T follicular helper cell (primary cell): ENCODE measurements around the gene ITPKB.
A peak's percentile ranks its signal among the peaks of the same experiment; 100 is the strongest.

Source experiments
- DNase-seq: peaks from one replicate; pipeline ENCODE4 v3.0.0-alpha.2; 2020; ENCODE audit warnings: low read depth

Gene ITPKB

DNA sequence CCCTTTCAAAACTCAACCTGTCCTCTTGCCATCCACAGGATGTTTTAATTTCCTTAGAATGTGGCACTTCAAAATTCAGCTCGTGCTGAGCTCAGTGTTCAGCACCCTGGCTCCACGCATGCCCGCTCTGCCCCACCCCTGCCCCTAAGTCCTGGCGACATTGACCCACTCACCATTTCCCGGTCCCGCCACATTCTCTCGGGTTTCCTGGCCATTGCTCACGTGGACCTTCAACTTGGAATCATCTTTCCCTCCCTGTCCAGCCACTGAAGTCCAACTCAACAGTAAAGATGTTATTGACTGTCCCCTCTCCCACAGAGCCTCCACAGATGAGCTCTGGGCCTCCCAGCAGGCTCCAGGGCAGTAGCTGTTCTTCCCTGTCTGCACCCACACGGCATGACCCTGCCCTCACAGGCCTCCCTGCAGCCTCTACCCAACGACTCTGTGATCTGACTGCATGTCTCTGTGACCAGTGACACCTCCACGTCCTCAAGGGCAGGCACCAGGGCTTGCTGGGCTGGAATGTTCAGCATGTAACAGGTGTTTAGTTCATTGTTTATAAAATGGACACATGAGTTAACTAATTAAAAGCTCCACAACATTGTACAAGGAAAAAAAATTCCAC is 53.8 kb downstream of the ITPKB start:
- no peak for DNase-seq

DNA sequence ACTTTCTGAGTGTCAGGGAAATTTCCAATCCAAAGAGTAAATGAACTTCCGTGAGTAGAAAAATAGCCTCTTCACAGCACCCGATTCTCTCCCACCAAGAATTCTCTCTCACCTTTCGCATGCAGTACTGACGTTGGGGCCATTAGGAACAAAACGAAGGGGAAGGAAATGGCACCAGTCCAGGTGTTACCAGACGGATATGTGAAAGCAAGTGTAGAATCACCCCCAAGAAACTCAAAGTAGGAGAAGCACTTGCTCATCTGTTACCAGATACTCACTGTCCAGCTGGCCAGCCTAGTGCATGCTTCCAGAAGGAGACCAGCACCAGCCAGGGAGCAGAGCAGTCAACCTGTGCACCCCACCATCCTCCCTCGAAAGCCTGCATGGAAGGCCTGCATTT is 55.1 kb downstream of the ITPKB start:
- no peak for DNase-seq

DNA sequence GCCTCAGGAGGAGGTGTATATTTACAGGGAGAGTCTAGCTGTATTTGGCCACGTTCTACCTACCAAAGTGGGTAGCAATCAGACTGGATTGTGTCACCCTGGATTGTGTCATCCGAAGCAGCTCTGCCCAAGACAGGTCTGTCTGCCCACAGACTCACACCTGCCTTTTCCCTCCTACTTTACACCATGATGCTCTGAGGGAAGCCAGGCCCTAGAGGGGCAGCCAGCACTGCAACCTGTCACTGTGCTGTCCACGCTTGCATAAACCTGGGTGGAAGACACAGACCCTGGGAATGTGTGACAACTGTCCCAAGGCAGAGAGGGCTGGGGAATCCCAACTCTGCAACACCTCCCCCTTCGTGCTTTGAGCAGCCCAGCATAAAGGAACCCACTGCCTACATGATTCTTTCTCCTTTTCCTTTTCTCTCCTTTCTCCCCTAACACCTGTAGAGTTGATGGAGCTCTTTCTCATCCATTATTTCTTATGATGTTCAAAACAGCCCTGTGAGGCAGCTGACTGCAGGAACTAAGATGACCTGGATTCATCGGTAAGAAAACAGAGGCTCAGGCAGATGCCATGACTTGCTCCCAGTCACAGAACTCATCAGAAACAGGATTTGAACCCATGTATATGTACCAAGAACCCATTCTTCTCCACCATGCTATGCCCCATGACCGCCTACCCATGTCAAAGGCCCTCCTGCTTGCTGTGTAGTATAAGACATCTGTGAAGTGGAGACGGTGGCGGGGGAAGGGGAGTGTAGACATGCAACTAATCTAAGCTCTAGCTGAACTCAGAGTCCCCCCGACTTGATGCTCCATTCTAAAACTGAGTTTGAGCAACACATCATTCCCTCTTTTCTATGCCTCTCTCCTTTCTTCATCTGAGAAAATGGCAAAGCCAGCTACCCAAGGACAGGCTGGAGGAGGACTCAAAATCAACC is 55.9 kb downstream of the ITPKB start:
- no peak for DNase-seq

DNA sequence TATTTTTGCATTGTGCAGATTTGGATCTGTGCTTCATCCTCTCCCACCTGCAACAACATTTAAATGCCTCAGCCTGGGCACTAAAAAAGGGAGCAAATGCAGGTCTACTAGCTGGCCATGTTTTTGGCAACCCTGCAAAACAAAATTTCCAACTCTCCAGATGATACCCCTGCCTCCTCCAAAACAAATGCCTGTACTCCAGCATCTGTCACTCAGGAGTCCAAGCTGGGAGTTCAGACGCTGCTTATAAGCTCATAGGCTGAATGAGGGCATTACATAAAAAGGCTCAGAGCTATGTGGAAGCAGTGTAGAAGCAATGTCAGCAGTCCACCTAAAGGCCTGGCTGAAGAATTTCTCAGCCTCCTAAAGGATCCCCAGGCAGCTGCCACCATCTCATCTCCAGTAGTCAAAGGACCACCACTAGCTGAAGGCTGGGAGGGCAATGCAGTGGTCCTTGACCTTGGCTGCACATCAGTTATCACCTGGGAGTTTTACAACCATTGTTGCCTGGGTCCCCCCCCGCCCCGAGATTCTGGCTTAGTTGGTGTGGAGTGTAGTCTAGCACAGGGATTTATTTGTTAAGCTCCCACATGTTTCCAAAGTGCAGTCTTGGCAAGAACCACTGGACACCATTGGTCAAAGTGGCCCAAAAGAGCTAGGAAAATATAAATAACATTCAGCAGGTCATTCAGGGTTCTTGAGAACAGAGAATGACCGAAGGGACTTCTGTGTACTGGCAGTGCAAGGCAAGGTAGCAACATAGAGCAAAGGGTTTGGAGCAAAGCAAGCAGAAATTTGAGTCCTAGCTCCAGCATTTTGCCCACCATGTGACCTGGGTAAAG is 57.2 kb downstream of the ITPKB start:
- no peak for DNase-seq

DNA sequence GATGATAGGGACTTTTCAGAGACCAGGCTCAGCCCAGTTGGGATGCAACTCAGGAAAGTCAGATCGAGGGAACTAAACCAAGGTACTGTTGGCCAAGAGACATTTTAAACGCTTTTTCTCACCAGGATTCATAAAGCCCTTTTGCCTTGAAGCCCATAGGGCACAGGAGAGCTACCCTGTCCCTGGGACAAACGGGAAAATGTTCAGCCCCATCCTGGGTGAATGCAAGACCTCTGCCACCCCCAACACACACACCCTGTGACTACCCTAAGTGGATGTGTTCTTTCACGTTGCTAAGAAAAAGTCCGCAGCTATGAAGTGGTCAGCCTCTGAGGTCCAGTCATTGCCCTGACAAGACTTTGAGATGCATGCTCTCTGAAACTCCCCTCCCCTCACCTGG is 58.4 kb downstream of the ITPKB start:
- DNase-seq: no peak

DNA sequence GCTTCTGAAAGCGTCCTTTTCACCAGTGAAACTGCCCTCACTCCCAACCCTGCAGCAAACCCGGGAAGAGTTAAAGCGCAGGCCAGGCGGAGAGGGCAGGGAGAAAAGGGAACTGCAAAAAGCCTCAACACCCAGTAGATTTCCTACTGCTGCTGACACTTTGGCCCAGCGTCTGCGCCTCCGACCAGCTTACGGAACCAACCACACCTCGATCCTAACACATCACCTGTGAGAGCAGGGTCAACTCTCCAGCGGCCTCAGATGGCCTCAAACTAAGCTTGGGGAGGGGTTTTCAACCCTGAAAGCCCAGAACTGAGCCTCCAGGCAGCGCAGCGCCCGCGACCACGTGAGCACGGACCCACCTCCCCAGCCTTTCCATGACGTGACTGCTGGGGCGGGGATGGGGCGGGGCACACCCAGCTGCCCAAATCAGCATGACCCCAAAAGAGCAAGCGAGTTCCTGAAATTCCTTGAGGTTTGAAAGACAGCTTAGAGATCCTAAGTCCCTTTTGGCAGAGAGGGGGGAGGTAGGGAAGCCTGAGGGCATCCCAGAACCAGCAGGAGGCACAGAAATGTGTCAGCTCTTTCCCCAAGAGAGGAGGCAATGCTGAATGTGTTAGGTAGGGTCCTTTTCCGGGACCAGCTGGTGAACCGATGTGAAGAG is 59.1 kb downstream of the ITPKB start:
- peak; percentile 79 for DNase-seq

DNA sequence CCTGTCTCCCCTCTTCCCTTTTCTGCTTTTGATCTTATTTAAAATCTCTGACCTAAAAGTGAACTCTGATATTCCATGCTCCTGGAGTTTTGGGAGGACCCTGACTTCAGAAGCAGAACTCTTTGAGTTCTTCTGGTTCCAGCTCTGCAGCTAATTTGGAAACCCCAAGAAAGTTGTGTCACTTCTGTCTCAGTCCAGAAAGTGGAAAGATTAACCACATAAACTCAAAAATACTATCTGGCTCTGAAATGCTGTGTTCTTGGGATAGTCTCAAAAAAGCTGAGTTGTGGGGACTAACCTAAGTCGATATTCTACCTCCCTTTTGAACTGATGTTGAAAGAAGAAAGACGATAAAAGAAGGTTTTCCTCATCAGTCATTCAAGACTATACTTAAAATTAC is 59.8 kb downstream of the ITPKB start:
- no peak for DNase-seq

DNA sequence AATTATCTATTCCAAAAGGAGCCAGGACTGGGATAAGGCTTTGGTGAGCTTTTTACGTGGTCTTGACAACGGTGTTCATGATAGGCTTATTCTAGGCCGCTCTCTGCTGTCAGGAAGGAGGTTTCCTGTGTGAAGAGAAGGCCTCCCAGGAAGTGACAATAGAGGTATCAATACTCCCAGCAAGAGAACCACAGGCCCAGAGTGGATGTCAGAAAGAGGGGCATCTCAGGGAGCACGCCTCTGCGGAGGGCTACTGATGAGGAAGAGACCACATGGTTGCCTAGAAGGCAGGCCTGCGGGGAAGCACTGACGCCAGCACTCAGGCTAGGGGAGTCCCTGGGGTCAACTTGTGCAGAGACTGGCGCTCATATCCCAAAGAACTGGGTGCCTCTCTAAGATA is 60.4 kb downstream of the ITPKB start:
- no peak for DNase-seq

DNA sequence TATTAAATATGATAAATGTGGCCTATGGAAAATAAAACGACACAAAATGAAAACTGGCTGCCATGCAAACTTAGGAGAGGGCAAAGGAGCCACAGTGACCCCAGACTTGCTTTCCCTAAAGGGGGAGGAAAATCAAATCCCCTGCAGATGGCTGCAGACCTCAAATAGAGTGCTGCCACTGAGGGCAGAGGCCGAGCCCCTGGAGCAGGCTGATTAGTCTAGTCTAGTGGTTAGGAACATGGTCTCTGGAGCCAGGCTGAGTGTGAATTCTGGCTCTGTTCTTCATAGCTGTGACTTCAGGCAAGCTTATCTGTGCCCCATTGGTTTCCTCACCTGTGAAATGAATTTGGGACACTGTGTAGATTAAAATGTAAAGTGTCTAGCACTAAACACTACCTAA is 60.8 kb downstream of the ITPKB start:
- no peak for DNase-seq

DNA sequence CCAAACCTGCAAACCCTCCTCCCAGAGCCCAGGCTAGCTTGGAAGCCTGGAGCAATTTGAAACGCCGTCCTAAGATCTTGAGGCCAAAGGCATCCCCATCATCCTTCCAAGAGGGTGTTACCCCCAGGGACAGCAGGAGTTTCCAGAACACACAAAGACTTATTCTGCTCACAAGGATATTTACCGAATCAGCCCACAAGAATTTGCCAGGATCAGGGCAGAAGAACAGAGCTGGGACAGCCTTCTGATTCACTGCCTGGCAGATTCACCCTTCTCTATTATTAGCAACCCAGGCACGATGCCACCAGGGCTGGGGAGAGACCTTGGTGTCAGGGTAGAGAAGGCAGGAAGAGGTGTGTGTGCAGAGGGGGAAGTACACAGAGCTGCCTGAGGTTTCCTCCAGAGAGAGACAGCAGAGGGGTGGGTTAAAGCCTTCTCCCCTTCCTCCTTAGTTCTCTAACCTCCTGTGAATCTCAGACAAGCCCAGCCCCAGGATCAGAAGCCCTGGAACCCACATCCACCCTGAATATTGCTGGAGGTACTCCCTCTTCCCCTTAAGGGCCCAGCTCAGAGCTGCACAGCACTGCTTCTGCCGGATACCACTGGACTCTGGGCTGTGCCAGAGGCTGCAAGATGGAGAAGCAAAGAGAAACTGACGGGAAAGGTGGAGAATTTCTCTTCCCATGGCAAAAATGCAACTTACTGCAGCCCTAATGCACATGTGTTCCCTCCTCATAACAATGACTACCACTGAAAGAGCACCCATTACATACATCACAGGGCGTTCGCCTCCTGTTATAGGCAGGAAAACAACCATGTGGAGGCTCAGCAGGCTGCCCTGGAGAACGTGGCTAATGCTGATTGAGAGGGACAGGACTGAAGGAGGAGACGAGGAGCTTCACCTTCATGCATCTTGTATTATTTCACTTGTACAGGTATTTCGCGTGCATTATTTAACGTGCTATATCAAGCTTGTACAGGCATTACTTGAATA is 61.8 kb downstream of the ITPKB start:
- DNase-seq: peak; percentile 77

DNA sequence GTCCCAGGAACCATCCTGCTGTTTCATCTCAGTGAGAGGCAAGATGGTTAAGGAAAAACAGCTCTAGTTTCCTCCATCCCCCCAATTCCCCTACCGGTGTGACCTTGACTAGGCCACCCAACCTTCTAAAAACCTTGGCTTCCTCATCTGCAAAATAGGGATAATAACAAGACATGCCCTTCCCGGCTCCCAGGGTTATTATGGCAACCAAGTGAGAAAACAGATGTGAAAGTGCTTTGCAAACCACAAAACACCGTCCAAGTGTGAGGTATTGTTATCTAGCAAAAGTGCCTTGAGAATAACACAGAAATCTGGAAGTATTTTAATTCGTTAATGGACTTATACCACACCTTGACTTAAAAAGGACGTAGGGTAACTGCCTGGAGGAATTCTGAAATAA is 62.7 kb downstream of the ITPKB start:
- no peak for DNase-seq

DNA sequence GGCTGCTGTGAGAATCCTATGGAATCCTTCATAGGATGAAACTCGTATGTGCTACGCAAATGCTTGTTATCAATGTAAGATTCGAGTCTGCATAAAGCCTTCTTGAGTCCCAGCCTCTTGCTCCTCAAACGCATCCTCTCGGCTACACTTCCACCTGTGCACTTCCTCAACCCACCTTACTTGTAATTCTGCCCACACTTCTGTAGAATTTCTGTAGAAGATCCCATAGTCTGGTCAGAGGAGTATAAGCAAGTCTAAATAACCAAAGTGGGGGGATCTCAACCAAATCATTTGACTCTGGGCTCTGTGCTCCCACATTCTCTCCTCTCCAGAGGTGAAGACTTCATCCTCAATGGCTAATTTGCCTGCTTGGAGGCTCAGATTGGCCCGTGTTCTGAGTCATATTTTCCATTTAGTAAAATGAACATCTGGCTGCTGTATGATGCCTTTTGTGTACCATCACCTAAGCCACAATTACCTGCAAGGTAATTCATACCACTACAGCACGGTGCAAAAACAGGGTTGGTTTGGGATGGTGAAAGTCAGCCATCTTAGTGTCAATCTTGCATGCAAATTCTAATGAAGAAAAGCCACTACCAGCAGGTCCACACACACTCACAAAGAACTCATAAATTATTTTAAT is 63.2 kb downstream of the ITPKB start:
- no peak for DNase-seq

DNA sequence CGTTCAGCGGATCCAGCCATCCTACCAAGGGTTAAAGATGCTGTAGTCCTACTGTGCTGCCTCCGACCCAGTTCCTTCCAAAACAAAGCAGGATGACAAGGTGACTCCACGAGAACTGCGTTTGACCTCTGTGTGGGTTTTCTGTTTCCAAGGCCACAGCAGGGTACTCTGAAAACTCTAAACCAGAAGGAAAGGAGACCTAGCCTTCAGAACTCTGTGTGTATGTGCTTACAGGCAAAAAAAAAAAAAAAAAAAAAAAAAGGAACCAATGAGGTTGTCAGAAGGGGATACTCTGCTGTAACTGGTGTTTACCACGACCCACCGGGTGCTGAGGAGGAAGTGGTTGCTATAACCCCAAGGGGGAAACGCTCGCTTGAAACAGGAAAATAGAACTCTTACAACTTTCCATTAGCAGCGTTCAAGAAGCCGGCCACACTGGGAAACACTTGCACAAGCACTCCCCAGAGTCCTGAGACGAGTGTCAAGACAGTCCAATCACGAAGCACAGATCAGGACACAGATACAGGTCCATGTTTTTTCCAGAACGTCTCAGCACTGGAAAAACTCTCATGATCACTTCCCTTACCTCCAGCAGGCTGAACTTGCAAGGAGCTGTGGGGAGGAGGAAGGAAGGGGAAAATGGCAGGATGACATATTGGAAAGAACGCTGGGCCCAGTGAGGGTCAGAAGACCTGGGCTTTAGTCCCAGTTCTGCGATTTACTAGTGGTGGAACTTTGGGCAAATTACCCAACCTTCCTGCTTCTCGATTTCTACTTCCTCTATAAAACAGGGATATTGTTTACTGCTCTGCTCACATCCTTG is 64.0 kb downstream of the ITPKB start:
- peak; percentile 75 for DNase-seq

DNA sequence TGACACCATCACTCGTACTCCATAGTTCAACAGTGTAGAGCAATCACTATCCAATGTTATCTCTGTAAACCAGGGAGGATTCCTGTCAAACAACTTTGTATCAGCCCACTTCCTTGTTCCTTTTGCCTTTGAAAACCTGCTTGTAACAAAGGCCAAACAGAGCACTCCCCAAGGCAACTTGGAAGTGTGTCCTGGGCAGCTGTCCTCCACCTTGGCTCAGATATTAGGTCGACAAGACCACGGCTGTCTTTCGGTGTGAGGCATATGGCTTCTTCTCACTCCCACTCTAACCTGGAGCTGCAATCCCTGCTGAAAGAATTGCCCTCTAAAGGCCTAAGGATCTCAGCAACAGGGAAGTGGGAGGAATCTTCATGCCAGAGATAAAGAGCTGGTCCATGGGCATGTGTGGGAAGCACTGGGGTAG is 66.7 kb downstream of the ITPKB start:
- no peak for DNase-seq

DNA sequence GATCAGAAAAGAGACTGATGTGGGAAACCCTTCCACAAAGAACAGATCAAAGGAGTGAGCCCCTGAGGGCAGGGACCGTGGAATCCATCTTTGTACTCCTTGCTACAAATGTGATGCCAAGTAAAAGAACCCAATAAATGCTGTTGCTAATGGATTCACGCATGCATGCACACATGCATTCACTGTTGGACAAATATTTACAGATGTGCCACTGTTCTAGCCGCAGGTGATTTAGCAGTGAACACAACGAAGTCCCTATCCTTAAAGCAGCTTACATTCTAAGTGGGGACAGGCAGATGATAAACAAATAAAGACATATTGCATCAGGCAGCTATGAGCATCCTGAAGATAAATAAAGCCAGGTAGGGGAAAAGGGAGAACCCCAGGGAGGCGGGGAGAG is 67.8 kb downstream of the ITPKB start:
- DNase-seq: no peak

DNA sequence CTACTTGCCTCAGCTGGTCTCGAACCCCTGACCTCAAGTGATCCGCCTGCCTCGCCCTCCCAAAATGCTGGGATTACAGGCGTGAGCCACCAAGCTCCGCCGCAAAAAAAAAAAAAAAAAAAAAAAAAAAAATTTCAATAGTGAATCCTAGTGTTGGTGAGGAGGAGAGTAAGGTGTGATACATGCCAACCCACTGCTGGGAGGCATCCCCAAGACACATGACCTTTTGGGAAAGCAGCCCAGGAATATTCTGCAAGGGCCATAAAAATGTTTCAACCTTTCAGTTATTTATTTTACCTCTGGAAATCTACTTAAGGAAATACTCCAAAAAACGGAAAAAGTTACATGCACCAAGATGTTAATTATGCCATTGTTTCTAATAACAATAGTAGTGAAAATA is 69.0 kb downstream of the ITPKB start:
- DNase-seq: no peak

DNA sequence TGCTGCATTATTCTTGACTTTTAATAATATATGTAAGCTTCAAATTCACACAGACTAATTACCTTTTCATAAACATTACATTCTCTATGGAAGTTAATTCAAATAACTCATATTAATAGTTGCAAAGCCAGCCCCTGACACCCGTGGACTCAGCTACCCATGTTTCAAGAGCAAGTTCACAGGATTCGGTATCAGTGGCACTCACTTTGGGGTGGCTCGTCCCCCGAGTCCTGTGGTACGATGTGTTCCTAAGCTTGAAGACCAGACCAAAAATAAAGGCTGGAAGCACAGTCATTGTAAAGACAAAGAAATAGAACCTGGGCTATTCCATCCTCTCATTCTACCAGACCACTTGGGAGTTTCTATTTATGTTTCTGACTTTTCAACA is 70.9 kb downstream of the ITPKB start:
- no peak for DNase-seq

DNA sequence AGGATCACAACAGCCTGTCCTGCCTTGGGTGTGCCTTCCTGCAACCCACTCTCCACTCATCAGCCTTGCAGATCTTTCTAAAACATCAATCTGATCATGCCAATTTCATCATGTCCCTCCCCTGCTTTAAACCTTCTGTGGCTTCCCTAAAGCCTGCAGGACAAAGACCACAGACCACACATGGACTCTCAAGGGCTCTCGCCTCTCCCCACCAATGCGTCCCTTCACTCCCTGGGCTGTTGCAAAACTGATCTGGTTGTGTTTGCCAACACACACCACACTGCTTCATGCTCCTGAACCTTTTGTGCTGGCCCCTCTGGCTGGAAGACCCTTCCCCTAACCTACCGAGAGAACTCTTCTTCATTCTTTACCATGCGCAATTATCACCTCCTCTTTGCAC is 72.4 kb downstream of the ITPKB start:
- no peak for DNase-seq

DNA sequence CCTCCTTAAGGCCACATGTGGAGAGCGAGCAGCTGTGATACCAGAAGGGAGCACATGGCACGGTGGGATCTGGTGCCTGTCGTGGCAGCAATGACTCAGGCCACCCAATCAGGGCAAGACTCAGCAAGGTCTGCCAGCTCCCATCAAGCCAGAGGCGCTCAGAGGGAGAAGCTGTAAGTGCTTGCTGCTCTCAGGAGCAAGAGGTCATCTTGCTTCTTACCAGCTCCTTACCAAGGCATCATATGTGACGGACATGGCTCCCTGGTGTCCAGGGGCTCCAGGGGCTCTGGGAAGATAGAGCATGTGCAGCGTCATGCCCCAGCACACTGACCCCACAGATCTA is 72.9 kb downstream of the ITPKB start:
- no peak for DNase-seq
